AG10803 (cell line): Measurements from ENCODE around the gene PNPLA6.
A peak's percentile ranks its signal among the peaks of the same experiment; 100 is the strongest.

ENCODE experiments used
- DNase-seq: peaks from one replicate; pipeline ENCODE4 v3.0.0; 2010; ENCODE audit warnings: low read depth
- H3K4me3 ChIP-seq: 2 replicates; pipeline ENCODE4 v1.5.1; 2011; ENCODE audit warnings: mild to moderate bottlenecking, low read length, control low read depth
- TF ChIP-seq, protein P1 (sequence below): conservative IDR thresholded peaks from 2 replicates; pipeline ENCODE4 v1.5.1; 2011; ENCODE audit warnings: mild to moderate bottlenecking, low read length, control low read depth, inconsistent platforms

PNPLA6 gene

GRCh38 chr19:7527516-7528191, 7.9 kb upstream of the PNPLA6 start:
- TF ChIP-seq, protein P1, sequence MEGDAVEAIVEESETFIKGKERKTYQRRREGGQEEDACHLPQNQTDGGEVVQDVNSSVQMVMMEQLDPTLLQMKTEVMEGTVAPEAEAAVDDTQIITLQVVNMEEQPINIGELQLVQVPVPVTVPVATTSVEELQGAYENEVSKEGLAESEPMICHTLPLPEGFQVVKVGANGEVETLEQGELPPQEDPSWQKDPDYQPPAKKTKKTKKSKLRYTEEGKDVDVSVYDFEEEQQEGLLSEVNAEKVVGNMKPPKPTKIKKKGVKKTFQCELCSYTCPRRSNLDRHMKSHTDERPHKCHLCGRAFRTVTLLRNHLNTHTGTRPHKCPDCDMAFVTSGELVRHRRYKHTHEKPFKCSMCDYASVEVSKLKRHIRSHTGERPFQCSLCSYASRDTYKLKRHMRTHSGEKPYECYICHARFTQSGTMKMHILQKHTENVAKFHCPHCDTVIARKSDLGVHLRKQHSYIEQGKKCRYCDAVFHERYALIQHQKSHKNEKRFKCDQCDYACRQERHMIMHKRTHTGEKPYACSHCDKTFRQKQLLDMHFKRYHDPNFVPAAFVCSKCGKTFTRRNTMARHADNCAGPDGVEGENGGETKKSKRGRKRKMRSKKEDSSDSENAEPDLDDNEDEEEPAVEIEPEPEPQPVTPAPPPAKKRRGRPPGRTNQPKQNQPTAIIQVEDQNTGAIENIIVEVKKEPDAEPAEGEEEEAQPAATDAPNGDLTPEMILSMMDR, result no peak
- no peak for DNase-seq
- no peak overlapping the region for H3K4me3 ChIP-seq

GRCh38 chr19:7528192-7528519, 7.4 kb upstream of the PNPLA6 start:
- TF ChIP-seq, protein P1, result no peak
- no peak overlapping the region for H3K4me3 ChIP-seq
- no peak for DNase-seq

DNA sequence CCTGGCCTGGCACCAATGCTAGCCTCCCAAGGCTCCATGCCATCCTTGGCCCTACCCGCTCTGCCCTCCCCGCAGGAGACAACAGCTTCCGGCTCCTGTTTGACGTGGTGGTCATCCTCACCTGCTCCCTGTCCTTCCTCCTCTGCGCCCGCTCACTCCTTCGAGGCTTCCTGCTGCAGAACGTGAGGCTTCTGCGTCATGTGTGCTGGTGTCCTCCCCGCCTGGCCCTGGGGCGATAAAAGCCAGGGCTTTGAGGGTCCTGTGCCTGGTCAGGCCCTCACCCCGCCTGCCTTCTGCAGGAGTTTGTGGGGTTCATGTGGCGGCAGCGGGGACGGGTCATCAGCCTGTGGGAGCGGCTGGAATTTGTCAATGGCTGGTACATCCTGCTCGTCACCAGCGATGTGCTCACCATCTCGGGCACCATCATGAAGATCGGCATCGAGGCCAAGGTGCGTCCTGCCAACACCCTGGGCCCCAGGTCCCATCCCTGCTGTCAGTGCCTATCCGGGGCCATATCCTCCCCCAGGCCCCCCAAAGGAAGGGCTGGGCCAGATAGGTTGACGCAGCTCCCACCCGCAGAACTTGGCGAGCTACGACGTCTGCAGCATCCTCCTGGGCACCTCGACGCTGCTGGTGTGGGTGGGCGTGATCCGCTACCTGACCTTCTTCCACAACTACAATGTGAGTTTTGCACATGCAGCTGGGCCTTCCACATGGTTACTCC, 6.8 kb upstream of the PNPLA6 start:
- TF ChIP-seq, protein P1, result no peak
- H3K4me3 ChIP-seq, result no peak overlapping the region
- no peak for DNase-seq

- H3K4me3 ChIP-seq, result no peak overlapping the region
- DNase-seq, result no peak
- TF ChIP-seq, protein P1, result no peak
Observed at GRCh38 chr19:7529246-7529600, 6.3 kb upstream of the PNPLA6 start.

- H3K4me3 ChIP-seq, result no peak overlapping the region
- no peak for DNase-seq
- TF ChIP-seq, protein P1, result no peak
Observed at GRCh38 chr19:7529610-7530490, 5.7 kb upstream of the PNPLA6 start.

GRCh38 chr19:7533281-7533885, 2.1 kb upstream of the PNPLA6 start:
- TF ChIP-seq, protein P1, result no peak
- peak; percentile 71 for DNase-seq
- H3K4me3 ChIP-seq, result peak overlapping the region; percentile 99
